Activated CD4-positive, alpha-beta memory T cell treated with anti-CD3 and anti-CD28 coated beads, Interleukin-2, amount 10 ng/mL, durations not matched to agents 7 days and 5 days (primary cell): ENCODE data around the gene TXN2. TPM values are rescaled to one million over a fixed set of nuclear protein-coding genes. Genes with fewer than 3 reads are reported as not detected.

ENCODE experiments used
- CTCF ChIA-PET: fragments of 350-600 bp; sonication (Branson Sonifier 250); formaldehyde crosslinking; loops from one replicate; lab custom pipeline; 2021; ENCODE audit warnings: antibody characterized with exemption, inconsistent platforms; lab: Charles Lee
- POLR2A ChIA-PET: fragments of 350-600 bp; sonication (Branson Sonifier 250); formaldehyde crosslinking; loops from one replicate; lab custom pipeline; 2021; ENCODE audit warnings: antibody characterized with exemption; lab: Charles Lee
- DNase-seq: peaks from one replicate; pipeline ENCODE4 v3.0.0-alpha.2; 2020
- H3K27ac Mint-ChIP-seq: one replicate; pipeline ENCODE4 v1.8.0; 2021; ENCODE audit warnings: mild to moderate bottlenecking, mixed read lengths
- H3K27me3 Mint-ChIP-seq: one replicate; pipeline ENCODE4 v1.8.0; 2021; ENCODE audit warnings: mixed read lengths
- H3K36me3 Mint-ChIP-seq: one replicate; pipeline ENCODE4 v1.8.0; 2021; ENCODE audit warnings: low read depth, mixed read lengths
- H3K4me1 Mint-ChIP-seq: one replicate; pipeline ENCODE4 v1.8.0; 2021; ENCODE audit warnings: mixed read lengths
- H3K4me3 Mint-ChIP-seq: one replicate; pipeline ENCODE4 v1.8.0; 2021; ENCODE audit warnings: mild to moderate bottlenecking, mixed read lengths
- H3K9me3 Mint-ChIP-seq: one replicate; pipeline ENCODE4 v1.8.0; 2021; ENCODE audit warnings: mixed read lengths
- total RNA-seq, 2 experiments: library from RNA; stranded (reverse); gene quantifications; one replicate each; pipeline ENCODE4 v1.2.3, GENCODE V29; 2021

Gene TXN2
- total RNA-seq, 2 experiments from 2014 or later = 72.3 to 73.2 TPM

GRCh38 chr22:36478966-36479365, 2.5 kb downstream of the TXN2 start:
- H3K4me1 Mint-ChIP-seq = peaks cover 23% of the 10 kb centered on the region
- ChIA-PET POLR2A (no interaction called here), CTCF (interaction anchor here (0.7 to 1.5 kb wide), 2 partner anchors 8 to 23 kb away, joined by 7 to 8 read pairs; no protein-coding TSS in a partner anchor)
- DNase-seq = no peak
- H3K27me3 Mint-ChIP-seq = no peaks in the 10 kb centered on the region
- no peaks in the 10 kb centered on the region for H3K9me3 Mint-ChIP-seq
- H3K36me3 Mint-ChIP-seq = peaks cover 48% of the 10 kb centered on the region
- peak overlapping the region; percentile 21 for H3K27ac Mint-ChIP-seq
- no peak overlapping the region for H3K4me3 Mint-ChIP-seq

- H3K27me3 Mint-ChIP-seq = no peaks in the 10 kb centered on the region
- no peak for DNase-seq
- H3K4me3 Mint-ChIP-seq = no peak overlapping the region
- H3K36me3 Mint-ChIP-seq = peaks cover 58% of the 10 kb centered on the region
- H3K9me3 Mint-ChIP-seq = no peaks in the 10 kb centered on the region
- ChIA-PET CTCF (interaction anchor here (2.7 kb wide), 1 partner anchor 11 kb away, joined by 11 read pairs; no protein-coding TSS in a partner anchor), POLR2A (no interaction called here)
- H3K4me1 Mint-ChIP-seq = peaks cover 14% of the 10 kb centered on the region
- no peak overlapping the region for H3K27ac Mint-ChIP-seq
Measured at GRCh38 chr22:36475341-36475740, 6.1 kb downstream of the TXN2 start.

- no peak for DNase-seq
- POLR2A ChIA-PET = no interaction called here
- Mint-ChIP-seq H3K4me1 (peaks cover 25% of the 10 kb centered on the region), H3K27ac (no peak overlapping the region), H3K9me3 (no peaks in the 10 kb centered on the region), H3K36me3 (peaks cover 55% of the 10 kb centered on the region), H3K27me3 (no peaks in the 10 kb centered on the region), H3K4me3 (no peak overlapping the region)
- CTCF ChIA-PET = no interaction called here
Measured at GRCh38 chr22:36472689-36473088, 8.8 kb downstream of the TXN2 start.

- CTCF ChIA-PET = interaction anchor here (0.7 to 5.4 kb wide), 25 partner anchors 8 to 235 kb away, joined by 3 to 43 read pairs (median 6); partner anchors contain the start of genes MYH9 and TXN2
- Mint-ChIP-seq H3K9me3 (no peaks in the 10 kb centered on the region), H3K27ac (no peak overlapping the region), H3K27me3 (no peaks in the 10 kb centered on the region), H3K4me1 (peaks cover 33% of the 10 kb centered on the region), H3K4me3 (no peak overlapping the region), H3K36me3 (peaks cover 47% of the 10 kb centered on the region)
- DNase-seq = no peak
- POLR2A ChIA-PET = interaction anchor here (1.0 to 1.9 kb wide), 3 partner anchors 11 to 116 kb away, joined by 3 to 6 read pairs (median 3); no protein-coding TSS in a partner anchor
Measured at GRCh38 chr22:36471341-36471821, 10.1 kb downstream of the TXN2 start.

GRCh38 chr22:36470994-36471331, 10.5 kb downstream of the TXN2 start:
- H3K4me3 Mint-ChIP-seq = no peak overlapping the region
- H3K4me1 Mint-ChIP-seq = peaks cover 34% of the 10 kb centered on the region
- peaks cover 48% of the 10 kb centered on the region for H3K36me3 Mint-ChIP-seq
- no peak overlapping the region for H3K27ac Mint-ChIP-seq
- H3K27me3 Mint-ChIP-seq = no peaks in the 10 kb centered on the region
- POLR2A ChIA-PET = interaction anchor here (1.0 to 1.9 kb wide), 5 partner anchors 11 to 142 kb away, joined by 3 to 11 read pairs (median 4); partner anchors contain the start of gene MYH9
- CTCF ChIA-PET = interaction anchor here (0.9 to 5.4 kb wide), 26 partner anchors 8 to 235 kb away, joined by 3 to 43 read pairs (median 6); partner anchors contain the start of gene MYH9
- H3K9me3 Mint-ChIP-seq = no peaks in the 10 kb centered on the region
- no peak for DNase-seq

GRCh38 chr22:36470162-36470993, 11.1 kb downstream of the TXN2 start:
- Mint-ChIP-seq H3K4me1 (peaks cover 31% of the 10 kb centered on the region), H3K9me3 (no peaks in the 10 kb centered on the region), H3K36me3 (peaks cover 45% of the 10 kb centered on the region), H3K4me3 (no peak overlapping the region), H3K27me3 (no peaks in the 10 kb centered on the region), H3K27ac (peak overlapping the region; percentile 73)
- ChIA-PET CTCF (interaction anchor here (0.5 to 5.4 kb wide), 44 partner anchors 9 to 234 kb away, joined by 3 to 43 read pairs (median 5); partner anchors contain the start of genes MYH9 and TXN2), POLR2A (interaction anchor here (0.9 to 1.9 kb wide), 13 partner anchors 12 to 163 kb away, joined by 3 to 11 read pairs (median 4); partner anchors contain the start of gene MYH9)
- peak; percentile 87 for DNase-seq

- CTCF ChIA-PET = interaction anchor here (0.5 to 5.4 kb wide), 13 partner anchors 12 to 171 kb away, joined by 3 to 43 read pairs (median 6); partner anchors contain the start of gene TXN2
- POLR2A ChIA-PET = interaction anchor here (0.7 to 1.2 kb wide), 4 partner anchors 84 to 680 kb away, joined by 3 to 4 read pairs (median 3); no protein-coding TSS in a partner anchor
- peaks cover 35% of the 10 kb centered on the region for H3K36me3 Mint-ChIP-seq
- H3K4me3 Mint-ChIP-seq = no peak overlapping the region
- H3K4me1 Mint-ChIP-seq = peaks cover 31% of the 10 kb centered on the region
- H3K27ac Mint-ChIP-seq = no peak overlapping the region
- no peaks in the 10 kb centered on the region for H3K9me3 Mint-ChIP-seq
- no peaks in the 10 kb centered on the region for H3K27me3 Mint-ChIP-seq
- DNase-seq = no peak
Measured at GRCh38 chr22:36469094-36469710, 12.2 kb downstream of the TXN2 start.

GRCh38 chr22:36467946-36468345, 13.5 kb downstream of the TXN2 start:
- Mint-ChIP-seq H3K4me1 (peaks cover 31% of the 10 kb centered on the region), H3K27ac (peak overlapping the region; percentile 31), H3K4me3 (no peak overlapping the region), H3K9me3 (no peaks in the 10 kb centered on the region), H3K36me3 (peaks cover 34% of the 10 kb centered on the region), H3K27me3 (no peaks in the 10 kb centered on the region)
- ChIA-PET POLR2A (interaction anchor here (0.8 to 2.3 kb wide), 2 partner anchors 80 to 134 kb away, joined by 3 to 6 read pairs; partner anchors contain the start of gene MYH9), CTCF (interaction anchor here (1.0 to 5.4 kb wide), 2 partner anchors 148 to 167 kb away, joined by 3 to 43 read pairs; no protein-coding TSS in a partner anchor)
- no peak for DNase-seq

GRCh38 chr22:36467042-36467810, 14.2 kb downstream of the TXN2 start:
- Mint-ChIP-seq H3K27ac (peak overlapping the region; percentile 51), H3K36me3 (peaks cover 30% of the 10 kb centered on the region), H3K4me3 (no peak overlapping the region), H3K9me3 (no peaks in the 10 kb centered on the region), H3K4me1 (peaks cover 29% of the 10 kb centered on the region), H3K27me3 (no peaks in the 10 kb centered on the region)
- no peak for DNase-seq
- ChIA-PET POLR2A (interaction anchor here (0.7 to 2.3 kb wide), 6 partner anchors 16 to 135 kb away, joined by 3 to 6 read pairs (median 3); partner anchors contain the start of gene MYH9), CTCF (interaction anchor here (1.0 to 5.4 kb wide), 2 partner anchors 9 to 166 kb away, joined by 3 to 43 read pairs; no protein-coding TSS in a partner anchor)

- peaks cover 29% of the 10 kb centered on the region for H3K4me1 Mint-ChIP-seq
- H3K27ac Mint-ChIP-seq = peak overlapping the region; percentile 52
- no peak overlapping the region for H3K4me3 Mint-ChIP-seq
- peaks cover 22% of the 10 kb centered on the region for H3K36me3 Mint-ChIP-seq
- no peak for DNase-seq
- no peaks in the 10 kb centered on the region for H3K27me3 Mint-ChIP-seq
- CTCF ChIA-PET = interaction anchor here (1.0 kb wide), 1 partner anchor 8 kb away, joined by 3 read pairs; no protein-coding TSS in a partner anchor
- no peaks in the 10 kb centered on the region for H3K9me3 Mint-ChIP-seq
- POLR2A ChIA-PET = interaction anchor here (0.7 to 2.3 kb wide), 8 partner anchors 11 to 134 kb away, joined by 3 to 6 read pairs (median 4); partner anchors contain the start of gene MYH9
Measured at GRCh38 chr22:36466258-36466657, 15.2 kb downstream of the TXN2 start.

- Mint-ChIP-seq H3K27ac (no peak overlapping the region), H3K4me1 (peaks cover 26% of the 10 kb centered on the region), H3K9me3 (no peaks in the 10 kb centered on the region), H3K27me3 (no peaks in the 10 kb centered on the region), H3K4me3 (no peak overlapping the region), H3K36me3 (peaks cover 17% of the 10 kb centered on the region)
- ChIA-PET CTCF (no interaction called here), POLR2A (interaction anchor here (0.8 to 1.8 kb wide), 4 partner anchors 10 to 133 kb away, joined by 3 to 5 read pairs (median 4); no protein-coding TSS in a partner anchor)
- no peak for DNase-seq
Measured at GRCh38 chr22:36465232-36466021, 16.0 kb downstream of the TXN2 start.
